Measurements from ENCODE around the gene YIF1B.
A peak's percentile ranks its signal among the peaks of the same experiment; 100 is the strongest.

Gene YIF1B

DNA sequence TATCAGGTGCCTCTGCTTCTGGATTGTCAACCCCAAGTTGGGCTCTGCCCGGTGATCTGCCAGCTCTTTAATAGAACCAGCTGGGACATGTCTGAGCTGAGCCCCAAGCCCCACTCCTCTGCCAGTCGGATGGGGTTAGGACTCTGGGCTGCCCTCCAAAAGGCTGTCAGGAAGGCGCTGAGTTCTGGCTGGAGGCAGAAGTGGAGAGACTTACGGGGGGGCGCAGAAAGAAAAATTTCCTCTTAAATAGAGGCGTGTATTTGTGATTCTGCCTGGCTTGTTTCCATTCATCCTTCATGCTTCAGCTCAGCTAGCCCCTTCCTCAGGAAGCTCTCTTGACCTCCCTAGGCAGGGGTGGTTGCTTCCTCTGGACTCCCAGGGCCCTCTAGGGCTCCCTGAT, 2.9 kb upstream of the YIF1B start:
- no peak for TF ChIP-seq CTCF (conservative IDR thresholded peaks at IDR 0.05)
- H3K27ac ChIP-seq = no peak overlapping the region

- no peak for TF ChIP-seq CTCF (conservative IDR thresholded peaks at IDR 0.05)
- no peak overlapping the region for H3K27ac ChIP-seq
Measured at GRCh38 chr19:38317104-38317612, 1.4 kb upstream of the YIF1B start.

DNA sequence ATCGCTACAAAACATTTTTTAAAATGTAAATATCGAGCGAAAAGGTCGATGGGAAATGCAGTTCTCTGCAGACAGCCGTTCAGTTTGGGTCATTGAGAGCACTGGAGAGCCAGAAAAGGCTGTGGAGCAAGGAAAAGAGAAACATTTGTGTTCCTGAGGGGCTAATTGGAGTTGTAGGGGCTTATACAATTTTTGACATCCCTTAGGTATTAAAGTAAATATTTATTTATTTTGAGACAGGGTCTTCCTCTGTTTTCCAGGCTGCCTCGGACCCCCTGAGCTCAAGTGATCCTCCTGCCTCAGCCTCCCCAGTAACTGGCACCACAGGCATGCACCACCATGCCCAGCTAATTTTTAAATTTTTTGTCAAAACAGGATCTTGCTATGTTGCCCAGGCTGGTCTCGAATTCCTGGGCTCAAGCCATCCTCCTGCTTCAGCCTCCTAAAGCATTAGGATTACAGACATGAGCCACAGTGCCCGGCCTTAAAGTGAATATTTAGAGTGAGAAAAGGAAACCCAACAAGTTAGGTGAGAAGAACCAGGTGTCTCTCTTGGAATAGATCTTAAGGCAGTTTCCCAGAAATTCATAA, 825 bp upstream of the YIF1B start:
- no peak for TF ChIP-seq CTCF (conservative IDR thresholded peaks at IDR 0.05)

DNA sequence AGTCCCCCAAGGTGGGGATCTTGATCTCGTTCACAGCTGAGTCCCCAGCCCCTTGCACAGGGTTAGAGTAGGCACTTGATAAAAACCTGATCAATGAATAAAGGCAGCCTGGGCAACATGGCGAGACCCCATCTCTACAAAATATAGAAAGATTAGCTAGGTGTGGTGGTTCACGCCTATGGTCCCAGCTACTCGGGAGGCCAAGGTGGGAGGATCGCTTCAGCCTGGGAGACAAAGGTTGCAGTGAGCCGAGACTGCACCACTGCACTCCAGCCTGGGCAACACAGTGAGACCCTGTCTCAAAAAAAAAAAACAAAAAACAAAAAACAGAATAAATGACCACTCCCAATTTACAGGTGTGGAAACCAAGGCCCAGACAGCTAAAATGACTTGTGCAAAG, 4.8 kb downstream of the YIF1B start:
- no peak overlapping the region for H3K27ac ChIP-seq
- no peak for TF ChIP-seq CTCF (conservative IDR thresholded peaks at IDR 0.05)

More for the DNA sequence above, 825 bp upstream of the YIF1B start:
- peak overlapping the region; percentile 80 for H3K27ac ChIP-seq

DNA sequence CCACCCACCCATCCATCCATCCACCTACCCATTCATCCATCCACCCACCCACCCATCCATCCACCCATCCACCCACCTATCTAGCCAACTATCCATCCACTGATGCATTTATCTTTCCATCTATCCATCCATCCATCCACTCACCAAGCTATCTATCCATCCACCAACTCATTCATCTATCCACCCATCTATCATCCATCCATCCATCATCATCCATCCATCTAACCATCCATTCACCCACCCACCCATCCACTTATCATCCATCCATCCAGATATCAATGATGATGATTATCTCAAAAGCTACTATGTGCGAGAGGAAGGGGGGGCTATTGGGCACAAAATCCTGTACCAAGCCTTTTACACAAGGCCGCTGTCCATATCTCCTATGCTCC, 5.5 kb downstream of the YIF1B start:
- TF ChIP-seq CTCF (conservative IDR thresholded peaks at IDR 0.05) = no peak
- H3K27ac ChIP-seq = no peak overlapping the region

DNA sequence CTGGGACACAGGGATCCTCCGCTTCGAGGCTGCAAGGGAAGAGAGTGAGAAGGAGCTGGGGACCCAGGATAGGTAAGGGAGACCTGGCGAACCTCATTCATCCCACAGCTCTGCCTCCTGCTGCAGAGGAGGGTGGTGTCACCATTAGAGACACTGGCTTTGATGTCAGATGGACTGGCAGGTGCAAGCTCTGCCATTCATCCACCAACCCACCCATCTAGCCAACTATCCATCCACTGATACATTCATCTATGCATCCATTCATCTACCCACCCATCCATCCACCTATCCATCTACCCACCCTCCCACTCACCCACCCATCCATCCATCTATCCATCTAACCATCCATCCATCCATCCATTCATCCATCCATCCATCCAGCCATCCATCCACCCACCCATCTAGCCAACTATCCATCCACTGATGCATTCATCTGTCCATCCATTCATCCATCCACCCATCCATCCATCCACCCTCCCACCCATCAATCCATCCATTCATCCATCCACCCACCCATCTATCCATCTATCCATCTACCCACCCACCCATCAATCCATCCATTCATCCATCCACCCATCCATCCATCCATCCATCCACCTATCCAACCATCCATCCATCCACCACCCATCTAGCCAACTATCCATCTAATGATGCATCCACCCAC, 6.0 kb downstream of the YIF1B start:
- no peak for TF ChIP-seq CTCF (conservative IDR thresholded peaks at IDR 0.05)
- H3K27ac ChIP-seq = no peak overlapping the region

- no peak overlapping the region for H3K27ac ChIP-seq
- TF ChIP-seq CTCF (conservative IDR thresholded peaks at IDR 0.05) = no peak
Measured at GRCh38 chr19:38308926-38309614, 6.7 kb downstream of the YIF1B start.

Data from VCaP (cell line).